Activated CD8-positive, alpha-beta memory T cell treated with anti-CD3 and anti-CD28 coated beads, Interleukin-2, amount 50 U/mL, for 24 hours (primary cell): ENCODE results near the gene KRTAP5-4.
"Not testable (repeated sequence)": the region's sequence is repeated elsewhere in the genome, so short reads cannot be mapped to it uniquely, and the experiment has no call there.

Source experiments
- DNase-seq: peaks from one replicate; pipeline ENCODE4 v3.0.0-alpha.2; 2020; ENCODE audit errors: extremely low read depth

KRTAP5-4 gene

DNA sequence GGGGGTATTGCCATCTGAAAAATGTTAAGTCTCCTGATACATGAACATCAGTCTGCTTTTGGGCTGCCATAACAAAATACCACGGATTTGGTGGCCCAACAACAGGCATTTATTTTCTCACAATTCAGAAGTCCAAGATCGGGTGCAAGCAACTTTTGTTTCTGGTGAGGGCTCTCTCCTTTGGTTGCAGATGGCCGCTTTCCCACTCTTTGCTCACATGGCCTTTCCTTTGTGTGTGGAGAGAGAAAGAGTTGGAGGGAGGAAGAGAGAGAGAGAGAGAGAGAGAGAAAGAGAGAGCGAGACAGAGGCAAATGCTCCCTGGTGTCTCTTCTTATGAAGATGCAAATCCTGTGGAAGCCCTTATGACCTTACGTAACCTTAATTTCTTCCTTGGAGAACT, 21.3 kb downstream of the KRTAP5-4 start:
- DNase-seq: no peak

DNA sequence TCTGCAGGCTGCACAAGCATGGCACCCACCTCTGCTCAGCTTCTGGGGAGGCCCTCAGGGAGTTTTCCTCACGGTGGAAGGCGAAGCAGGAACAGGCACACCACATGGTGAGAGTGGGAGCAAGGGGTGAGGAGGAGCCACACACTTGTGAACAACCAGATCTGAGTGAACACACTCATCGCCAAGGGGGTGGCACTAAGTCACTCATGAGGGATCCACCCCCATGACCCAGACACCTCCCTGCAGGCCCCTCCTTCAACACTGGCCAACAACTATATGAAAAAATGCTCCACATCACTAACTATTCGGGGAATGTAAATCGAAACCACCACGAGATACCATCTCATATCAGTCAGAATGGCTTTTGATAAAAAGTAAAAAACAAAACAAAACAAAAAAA, 23.1 kb downstream of the KRTAP5-4 start:
- no peak for DNase-seq

DNA sequence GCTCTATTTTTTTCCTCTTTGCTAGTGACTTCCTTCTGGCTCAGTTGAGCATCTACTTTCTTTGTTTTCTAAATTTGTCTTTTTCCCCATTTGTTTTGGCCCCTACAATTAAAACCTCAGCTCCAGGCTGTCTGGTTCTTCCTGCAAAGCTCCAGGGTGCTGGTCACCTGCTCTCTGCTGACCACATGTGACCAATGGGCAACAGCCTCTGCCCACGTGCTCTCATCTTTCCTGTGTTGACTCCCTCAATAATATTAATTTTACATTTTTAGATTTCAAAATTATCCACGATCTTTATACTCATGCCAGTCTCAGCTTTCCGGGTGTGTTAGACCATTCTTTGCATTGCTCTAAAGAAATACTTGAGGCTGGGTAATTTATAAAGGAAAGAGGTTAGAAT, 23.5 kb downstream of the KRTAP5-4 start:
- DNase-seq: not testable (repeated sequence)

DNA sequence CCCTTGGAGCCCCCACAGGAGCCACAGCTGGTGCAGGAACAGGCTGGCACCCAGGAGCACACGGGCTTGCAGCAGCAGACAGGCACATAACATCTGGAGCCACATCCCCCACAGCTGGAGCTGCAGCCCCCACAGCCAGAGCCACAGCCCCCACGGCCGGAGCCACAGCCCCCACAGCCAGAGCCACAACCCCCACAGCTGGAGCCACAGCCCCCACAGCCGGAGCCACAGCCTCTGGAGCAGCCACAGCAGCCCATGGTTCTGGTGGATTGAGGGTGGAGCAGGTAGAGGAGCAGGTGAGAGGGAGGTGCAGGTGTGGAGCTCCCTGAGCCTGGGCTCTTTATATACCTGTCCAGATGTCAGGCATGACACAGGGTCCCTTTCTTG, 24.0 kb downstream of the KRTAP5-4 start, which contains the start of gene KRTAP5-2:
TSS of gene KRTAP5-2 (minus strand) at position 301 of the 387 bp plus-strand sequence. CDS start at position 257, 44 bp downstream.
- DNase-seq: no peak

DNA sequence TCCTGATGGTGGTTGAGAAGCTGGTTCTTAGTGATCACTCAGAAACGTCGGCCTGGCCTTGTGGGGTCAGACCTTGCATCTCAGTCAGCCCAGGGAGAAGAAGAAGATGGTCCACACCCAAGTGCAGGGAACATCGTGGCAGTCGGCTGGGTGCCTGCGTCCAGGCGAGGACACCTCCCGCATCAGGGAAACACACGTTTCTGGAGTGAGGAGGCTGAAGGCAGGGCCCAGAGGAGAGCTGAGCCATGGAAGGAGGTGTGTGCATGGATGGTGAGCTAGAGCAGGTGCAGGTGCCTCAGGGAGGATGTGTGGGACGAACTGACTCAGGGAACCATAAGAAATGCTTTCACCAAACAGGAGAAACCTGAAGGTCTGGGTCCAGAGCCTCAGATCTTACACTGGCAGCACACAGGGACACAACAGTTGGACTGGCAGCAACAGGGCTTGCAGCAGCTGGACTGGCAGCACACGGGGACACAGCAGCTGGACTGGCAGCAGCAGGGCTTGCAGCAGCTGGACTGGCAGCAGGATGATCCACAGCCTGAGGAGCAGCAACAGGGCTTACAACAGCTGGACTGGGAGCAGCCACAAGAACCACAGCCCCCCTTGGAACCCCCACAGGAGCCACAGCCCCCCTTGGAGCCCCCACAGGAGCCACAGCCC, 24.5 kb downstream of the KRTAP5-4 start:
- DNase-seq: no peak

DNA sequence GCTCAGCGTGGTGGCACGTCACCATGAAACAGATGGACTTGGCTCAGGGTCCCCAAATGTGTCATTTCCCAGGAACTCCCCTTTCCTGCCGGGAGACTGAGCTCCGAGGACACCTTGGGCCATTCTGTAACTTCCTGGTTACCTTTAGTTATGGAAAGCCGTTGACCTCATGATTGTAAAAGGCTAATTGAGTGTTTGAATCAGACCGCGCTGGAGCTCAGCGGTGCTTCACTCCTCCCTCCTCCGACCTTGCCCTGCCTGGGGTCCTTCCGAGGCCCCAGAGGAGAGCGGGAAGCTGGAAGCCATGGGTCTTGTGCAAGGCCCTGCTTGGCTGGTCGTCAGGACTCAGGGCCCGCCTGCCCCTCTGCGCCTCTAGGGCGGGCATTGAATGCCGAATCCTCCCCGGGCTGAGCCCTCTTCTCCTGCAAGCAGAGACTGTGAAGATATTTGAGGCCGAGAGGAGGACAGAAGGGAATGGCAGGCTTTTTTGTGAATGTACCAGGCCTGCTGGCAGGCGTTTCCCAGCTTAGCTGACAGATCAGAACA, 25.3 kb downstream of the KRTAP5-4 start:
- not testable (repeated sequence) for DNase-seq

DNA sequence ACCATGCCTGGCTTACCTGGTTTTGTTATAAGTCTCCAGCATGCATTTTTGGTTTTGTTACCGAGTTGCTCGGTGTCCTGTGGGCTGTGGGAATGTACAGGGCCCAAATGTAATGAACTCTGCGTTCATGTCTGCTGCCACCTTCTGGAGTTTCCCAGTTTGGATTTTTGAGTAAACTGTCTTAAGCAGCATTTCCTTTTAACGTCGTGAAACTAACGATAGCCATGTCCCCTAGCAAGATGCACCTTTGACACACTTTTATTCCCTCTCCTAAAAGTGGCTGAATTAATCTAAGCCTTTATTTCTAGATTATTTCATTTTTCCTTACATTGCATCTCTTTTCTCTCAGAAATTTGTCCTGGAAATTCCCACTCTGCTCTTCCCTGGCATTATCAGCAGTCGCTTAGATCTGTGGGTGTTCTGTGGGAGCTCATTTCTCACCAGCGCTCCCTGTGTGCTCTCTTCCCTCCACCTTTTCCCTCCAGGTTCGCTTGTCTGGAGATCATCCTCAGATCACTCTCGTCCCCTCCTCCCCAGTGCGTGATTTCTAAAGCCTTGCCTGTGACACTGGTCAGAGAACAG, 25.9 kb downstream of the KRTAP5-4 start:
- DNase-seq: not testable (repeated sequence)

DNA sequence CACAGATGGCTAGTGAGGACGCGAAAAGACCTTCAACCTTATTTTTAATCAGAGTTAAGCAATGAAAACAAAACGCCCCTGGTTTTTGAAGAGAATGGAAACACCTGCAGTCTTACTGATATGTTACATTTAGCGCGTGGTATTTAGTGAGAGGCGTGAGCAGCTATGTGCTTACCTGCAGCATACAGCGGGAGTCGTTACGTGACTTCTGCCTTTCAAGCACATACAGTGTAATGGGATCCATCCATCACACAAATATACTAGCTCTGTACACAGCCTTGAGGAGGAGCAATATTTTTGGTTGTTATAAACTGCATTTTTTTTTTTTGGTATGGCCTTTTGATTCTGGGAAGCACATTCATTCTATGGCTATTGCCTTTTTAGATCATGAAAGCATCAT, 29.3 kb downstream of the KRTAP5-4 start:
- DNase-seq: no peak

DNA sequence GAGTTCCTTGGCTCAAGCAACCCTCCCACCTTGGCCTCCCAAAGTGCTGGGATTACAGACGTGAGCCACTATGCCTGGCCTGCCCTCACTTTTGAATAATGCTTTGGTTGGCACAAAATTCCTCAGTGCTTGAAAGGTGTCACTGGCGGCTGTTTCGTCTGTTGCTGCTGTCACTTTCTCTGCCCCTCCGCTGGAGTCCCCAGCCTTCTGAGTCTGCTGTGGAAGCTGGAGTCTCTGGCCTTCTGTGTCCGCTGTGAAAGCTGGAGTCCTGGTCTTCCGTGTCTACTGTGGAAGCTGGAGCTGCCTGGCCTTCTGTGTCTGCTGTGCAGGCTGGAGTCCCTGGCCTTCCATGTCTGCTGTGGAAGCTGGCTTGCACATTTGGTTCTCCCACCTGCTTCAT, 31.9 kb downstream of the KRTAP5-4 start:
- no peak for DNase-seq

DNA sequence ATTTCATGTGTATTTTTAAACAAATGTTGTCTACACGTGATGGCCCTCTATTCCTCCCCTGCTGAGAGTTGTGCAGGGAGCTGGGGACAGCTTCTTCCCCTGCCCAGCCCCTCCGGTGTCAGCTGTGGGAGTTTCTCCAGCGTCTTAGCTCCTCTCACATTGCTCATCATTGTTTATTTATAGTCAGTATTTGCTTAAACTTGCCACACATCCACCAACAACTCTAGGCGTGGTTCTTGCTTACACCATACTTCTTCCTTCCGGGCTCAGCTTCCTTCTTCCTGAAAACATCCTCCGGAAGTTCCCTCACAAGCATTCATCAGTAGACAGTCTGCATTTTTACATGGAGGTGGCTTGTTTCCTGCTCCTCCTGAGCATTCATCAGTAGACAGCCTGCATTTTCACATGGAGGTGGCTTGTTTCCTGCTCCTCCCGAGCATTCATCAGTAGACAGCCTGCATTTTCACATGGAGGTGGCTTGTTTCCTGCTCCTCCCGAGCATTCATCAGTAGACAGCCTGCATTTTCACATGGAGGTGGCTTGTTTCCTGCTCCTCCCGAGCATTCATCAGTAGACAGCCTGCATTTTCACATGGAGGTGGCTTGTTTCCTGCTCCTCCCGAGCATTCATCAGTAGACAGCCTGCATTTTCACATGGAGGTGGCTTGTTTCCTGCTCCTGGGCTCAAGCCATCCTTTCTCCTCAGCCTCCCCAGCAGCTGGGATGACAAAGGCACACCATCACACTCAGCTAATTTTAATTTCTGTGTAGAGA, 32.6 kb downstream of the KRTAP5-4 start:
- not testable (repeated sequence) for DNase-seq

DNA sequence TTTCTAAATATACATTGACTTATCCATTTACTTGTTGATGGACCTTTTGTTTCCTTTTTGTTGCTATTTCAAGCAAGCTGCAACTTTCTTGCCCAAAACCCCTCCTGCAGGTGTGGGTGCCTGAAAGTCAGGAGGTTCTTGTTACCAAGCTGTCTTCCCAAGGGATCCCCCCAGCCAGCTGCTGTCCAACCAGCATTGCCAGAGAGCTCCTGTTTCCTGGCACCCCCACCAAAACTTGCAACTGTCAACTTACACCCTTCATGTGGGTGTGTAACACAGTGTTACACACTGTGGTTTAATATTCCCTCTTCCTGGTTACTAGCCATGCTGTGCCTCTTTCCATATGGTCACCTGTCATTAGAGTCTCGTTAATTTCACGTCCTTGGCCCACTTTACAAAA, 35.2 kb downstream of the KRTAP5-4 start:
- DNase-seq: no peak

DNA sequence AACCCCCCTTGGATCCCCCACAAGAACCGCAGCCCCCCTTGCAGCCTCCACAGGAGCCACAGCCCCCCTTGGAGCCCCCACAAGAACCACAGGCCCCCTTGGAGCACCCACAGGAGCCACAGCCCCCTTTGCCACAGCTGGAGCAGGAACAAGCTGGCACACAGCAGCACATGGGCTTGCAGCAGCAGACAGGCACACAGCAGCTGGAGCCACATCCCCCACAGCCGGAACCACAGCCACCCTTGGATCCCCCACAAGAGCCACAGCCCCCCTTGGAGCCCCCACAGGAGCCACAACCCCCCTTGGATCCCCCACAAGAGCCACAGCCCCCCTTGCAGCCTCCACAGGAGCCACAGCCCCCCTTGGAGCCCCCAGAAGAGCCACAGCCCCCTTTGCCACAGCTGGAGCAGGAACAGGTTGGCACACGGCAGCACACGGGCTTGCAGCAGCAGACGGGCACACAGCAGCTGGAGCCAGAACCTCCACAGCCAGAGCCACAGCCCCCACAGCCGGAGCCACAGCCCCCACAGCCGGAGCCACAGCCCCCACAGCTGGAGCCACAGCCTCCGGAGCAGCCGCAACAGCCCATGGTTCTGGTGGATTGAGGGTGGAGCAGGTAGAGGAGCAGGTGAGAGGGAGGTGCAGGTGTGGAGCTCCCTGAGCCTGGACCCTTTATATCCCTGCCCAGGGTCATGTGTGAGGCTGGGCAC, 37.1 kb downstream of the KRTAP5-4 start, which contains the start of gene KRTAP5-1:
TSS of gene KRTAP5-1 (minus strand) at position 623 of the 710 bp plus-strand sequence. CDS start at position 589, 34 bp downstream.
- not testable (repeated sequence) for DNase-seq

DNA sequence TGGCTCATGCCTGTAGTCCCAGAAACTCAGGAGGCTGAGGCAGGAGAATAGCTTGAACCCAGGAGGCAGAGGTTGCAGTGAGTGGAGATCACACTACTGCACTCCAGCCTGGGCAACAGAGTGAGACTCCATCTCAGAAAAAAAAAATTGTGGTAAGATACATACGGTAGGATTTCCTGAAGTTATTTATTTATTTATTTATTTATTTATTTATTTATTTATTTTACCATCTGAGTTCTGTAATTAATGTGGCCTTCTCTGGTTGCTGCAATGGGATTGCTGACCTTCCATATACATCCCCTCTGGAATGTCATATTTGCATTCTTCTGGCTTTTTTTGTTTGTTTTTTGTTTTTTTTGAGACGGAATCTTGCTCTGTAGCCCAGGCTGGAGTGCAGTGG, 39.0 kb downstream of the KRTAP5-4 start:
- not testable (repeated sequence) for DNase-seq

DNA sequence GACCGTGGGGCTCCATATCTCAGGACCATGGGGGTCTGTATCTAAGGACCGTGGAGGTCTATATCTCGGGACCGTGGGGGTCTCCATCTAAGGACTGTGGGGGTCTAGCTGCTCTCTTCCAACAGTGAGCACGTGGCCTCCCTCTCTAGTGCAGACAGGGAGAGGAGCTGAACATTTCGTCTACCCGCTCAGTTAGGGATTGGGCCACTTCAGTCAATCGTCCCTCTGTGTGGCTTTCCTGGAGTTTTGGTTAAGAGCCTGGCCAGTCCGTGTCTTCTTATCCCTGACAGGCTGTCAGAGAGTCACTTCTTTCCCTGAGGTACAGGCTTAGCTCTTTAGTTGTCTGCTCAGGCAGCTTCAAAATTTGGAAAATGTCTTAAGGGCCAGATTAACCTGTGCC, 40.0 kb downstream of the KRTAP5-4 start:
- DNase-seq: no peak

DNA sequence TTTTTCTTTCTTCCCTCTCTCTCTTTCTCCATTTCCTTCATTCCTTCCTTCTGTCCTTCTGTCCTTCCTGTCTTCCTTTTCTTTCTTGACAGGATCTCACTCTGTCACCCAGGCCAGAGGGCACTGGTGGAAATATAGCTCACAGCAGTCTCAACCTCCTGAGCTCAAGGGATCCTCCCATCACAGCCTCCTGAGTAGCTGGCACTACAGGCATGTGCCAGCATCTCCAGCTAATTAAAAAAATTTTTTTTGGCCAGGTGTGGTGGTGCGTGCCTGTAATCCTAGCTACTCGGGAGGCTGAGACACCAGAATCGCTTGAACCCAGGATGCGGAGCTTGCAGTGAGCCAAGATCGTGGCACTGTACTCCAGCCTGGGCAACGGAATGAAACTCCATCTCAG, 45.1 kb downstream of the KRTAP5-4 start:
- no peak for DNase-seq

DNA sequence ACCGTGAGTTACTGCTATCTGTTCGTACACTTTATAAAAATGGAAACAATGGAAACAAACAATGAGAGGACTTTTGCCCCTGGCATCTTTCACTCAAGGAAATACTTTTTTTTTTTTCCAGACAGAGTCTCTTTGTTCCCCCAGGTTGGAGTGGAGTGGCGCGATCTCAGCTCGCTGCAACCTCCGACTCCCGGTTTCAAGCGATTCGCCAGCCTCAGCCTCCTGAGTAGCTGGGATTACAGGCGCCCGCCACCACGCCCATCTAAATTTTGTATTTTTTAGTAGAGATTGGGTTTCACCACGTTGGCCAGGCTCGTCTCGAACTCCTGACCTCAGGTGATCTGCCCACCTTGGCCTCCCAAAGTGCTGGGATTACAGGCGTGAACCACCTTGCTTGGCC, 46.2 kb downstream of the KRTAP5-4 start:
- not testable (repeated sequence) for DNase-seq

DNA sequence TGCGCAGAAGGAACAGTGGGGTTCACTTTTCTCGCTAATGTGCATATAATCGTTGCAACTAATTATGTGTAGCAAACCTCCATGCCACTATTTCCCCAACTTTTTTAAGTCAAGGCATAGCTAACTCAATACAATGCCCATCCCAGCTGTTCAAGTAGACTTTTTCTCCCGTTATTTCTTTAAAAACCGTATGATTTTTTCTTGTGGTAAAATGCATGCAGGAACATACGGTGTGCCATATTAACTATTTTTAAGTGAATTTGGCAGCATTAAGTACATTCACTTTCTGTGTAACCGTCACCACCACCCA, 47.0 kb downstream of the KRTAP5-4 start:
- no peak for DNase-seq

DNA sequence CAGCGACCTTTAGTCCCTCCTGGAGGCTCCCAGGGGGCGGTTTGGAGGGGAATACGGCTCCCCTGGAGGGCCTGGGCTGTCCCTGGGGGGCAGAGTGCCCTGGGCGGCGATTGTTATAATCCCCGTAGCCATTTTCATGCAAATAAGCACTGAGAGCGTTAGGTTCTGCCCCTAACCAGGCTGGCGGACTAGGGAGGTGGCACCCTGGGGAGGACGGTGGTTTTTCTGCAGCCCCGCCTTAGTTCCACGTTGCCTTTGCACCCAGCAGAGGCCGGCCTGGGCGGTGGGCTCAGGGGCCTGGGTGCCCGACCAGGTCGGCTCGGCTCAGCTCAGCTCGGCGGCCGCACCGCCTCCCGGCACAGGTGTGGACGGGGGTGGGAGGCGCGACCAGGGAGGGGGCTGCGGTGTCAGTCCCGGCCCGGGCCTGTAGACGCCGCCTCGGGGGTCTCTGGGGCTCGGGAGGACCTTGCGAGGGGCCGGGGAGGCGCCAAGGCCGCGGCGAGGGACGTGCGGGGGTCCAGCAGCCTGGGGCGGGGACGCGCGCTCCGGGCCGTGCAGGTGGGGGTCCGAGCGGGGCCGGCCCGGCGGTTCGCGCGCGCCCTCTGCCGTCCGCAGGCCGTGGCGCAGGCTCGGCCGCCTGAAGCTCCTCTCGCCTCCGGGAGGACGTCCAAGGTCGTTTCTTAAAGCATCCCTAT, 47.6 kb downstream of the KRTAP5-4 start:
- no peak for DNase-seq

DNA sequence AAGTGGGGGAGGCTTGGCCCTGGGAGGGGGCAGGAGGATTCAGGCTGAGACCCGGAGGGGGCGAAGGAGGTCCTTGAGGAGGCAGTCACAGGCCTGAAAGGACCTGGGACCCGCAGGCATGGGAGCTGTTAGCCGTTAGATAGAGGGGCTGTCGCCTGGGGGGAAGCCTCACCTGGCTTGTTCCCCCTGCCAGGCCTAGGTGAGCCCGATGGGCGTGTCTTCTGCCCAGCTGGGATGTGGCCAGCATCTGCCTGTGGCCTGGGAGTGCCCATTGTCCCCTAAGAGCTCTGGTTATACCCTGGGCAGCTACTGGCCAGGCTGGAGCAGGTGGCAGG, 48.1 kb downstream of the KRTAP5-4 start:
- no peak for DNase-seq

DNA sequence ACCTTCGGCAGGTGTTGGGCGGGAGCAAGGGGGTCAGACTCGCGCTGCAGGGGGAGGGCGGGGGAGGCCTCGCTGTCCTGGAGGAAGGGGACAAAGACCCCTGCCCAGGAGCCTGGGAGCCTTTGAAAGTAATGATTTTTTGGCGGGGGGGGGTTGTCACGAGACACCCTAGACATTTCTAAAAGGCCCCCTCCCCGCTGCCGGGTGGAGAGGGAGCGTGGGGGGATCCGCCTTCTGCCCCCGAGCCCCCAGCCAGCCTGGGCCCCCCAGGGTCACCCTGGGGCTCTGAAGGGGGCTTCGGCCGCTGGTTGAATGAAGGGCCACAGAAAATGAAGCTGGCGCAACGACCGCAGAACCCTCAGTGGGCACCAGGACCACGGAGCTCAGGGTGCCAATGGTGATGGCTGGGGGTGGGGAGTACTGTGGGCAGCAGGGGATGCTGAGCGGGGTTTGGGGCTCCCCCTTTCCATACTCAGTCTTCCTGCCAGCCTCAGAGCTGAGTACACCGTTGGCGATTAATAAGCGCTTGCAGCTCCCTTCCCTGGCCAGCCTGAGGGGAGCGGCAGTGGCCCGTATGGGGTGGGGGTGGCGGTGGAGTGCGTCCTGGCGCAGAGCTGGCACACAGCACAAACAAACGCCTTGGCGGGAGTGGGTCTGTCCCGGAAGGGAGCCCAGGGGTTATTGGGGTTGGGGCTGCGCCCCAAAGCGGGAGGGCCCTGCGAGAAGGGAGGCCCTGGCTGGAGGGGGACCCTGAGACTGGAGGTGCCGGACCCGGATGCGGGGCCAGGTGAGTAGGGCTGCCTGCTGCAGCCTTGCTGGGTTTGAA, 48.6 kb downstream of the KRTAP5-4 start:
- DNase-seq: no peak
